Measurements from ENCODE around the gene DCTN1.
A peak's percentile ranks its signal among the peaks of the same experiment; 100 is the strongest.
"Not testable (repeated sequence)": the region's sequence is repeated elsewhere in the genome, so short reads cannot be mapped to it uniquely, and the experiment has no call there.

The DCTN1 gene

DNA sequence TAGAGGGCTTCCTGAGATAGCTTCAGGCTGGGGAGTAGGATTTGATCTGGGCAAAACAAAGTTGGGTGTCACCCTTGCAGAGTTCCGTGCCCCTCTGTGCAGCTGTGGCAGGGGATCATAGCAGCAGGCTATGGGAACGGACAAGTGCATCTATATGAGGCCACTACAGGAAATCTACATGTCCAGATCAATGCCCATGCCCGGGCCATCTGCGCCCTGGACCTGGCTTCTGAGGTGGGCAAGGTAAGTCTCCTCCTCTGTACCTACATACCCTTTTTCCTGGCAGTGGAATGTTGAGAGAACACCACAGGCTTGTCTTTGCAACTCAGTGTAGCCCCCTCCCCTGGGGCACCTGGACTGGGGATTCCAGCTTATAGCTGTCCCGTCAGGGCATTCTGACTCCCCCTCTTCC lies 44.9 kb upstream of the DCTN1 start:
- no peaks in the 10 kb centered on the region for H3K36me3 ChIP-seq
- H3K27ac ChIP-seq = no peak overlapping the region
- TF ChIP-seq, protein P1, sequence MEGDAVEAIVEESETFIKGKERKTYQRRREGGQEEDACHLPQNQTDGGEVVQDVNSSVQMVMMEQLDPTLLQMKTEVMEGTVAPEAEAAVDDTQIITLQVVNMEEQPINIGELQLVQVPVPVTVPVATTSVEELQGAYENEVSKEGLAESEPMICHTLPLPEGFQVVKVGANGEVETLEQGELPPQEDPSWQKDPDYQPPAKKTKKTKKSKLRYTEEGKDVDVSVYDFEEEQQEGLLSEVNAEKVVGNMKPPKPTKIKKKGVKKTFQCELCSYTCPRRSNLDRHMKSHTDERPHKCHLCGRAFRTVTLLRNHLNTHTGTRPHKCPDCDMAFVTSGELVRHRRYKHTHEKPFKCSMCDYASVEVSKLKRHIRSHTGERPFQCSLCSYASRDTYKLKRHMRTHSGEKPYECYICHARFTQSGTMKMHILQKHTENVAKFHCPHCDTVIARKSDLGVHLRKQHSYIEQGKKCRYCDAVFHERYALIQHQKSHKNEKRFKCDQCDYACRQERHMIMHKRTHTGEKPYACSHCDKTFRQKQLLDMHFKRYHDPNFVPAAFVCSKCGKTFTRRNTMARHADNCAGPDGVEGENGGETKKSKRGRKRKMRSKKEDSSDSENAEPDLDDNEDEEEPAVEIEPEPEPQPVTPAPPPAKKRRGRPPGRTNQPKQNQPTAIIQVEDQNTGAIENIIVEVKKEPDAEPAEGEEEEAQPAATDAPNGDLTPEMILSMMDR (IDR thresholded peaks at IDR 0.05) = no peak

DNA sequence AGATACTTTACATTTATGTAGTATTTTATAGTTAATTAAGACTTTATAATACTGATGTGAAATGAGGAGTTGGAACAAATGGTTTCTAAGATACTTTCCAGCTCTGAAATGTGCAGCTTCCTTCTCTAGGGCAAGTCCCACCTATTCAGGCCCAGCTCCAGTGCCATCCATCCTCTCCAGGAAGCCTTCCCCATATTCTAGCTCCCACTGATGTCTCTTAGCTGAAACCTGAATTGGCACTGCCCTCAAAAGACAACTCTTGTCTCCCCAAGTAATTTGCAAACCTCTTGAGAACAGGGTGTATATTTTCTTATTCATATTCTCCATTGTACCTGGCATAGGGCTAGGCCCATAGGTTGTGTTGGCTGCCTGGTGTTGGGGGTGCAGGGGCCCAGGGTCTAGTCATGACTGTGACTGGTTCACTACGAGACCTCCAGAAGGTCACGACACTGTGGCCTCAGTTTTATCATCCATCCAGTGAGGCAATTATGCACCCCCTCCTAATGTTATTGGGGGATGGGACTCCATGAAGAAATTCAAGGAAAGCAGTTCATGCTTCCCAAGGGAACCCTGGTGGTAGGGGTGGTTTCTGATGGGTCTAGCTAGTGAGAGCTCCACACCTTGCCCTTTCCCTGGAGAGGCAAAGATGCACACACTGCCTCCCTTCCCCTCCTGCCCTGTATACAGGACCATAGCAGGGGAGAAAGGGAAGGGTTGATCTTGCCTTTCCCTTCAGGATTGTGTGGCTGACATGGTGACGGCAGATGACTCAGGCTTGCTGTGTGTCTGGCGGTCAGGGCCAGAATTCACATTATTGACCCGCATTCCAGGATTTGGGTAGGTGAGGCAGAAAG lies 44.3 kb upstream of the DCTN1 start:
- TF ChIP-seq, protein P1 (IDR thresholded peaks at IDR 0.05) = no peak
- H3K4me1 ChIP-seq (ENCODE audit: control insufficient read depth in 1 of 2, insufficient read depth in 1 of 2, low read depth in 1 of 2, low read length in 1 of 2) = peaks cover 14 to 15% of the 10 kb centered on the region in 2 experiments
- H3K4me3 ChIP-seq (ENCODE audit: low read depth in 1 of 2, low read length in 1 of 2) = no peak overlapping the region
- H3K36me3 ChIP-seq = no peaks in the 10 kb centered on the region
- H3K27me3 ChIP-seq = peaks cover 42% of the 10 kb centered on the region
- H3K9me3 ChIP-seq = no peaks in the 10 kb centered on the region
- H3K27ac ChIP-seq = no peak overlapping the region

More for the DNA sequence above, 44.9 kb upstream of the DCTN1 start:
- peaks cover 14 to 15% of the 10 kb centered on the region in 2 experiments for H3K4me1 ChIP-seq (ENCODE audit: control insufficient read depth in 1 of 2, insufficient read depth in 1 of 2, low read depth in 1 of 2, low read length in 1 of 2)
- peaks cover 35% of the 10 kb centered on the region for H3K27me3 ChIP-seq
- no peaks in the 10 kb centered on the region for H3K9me3 ChIP-seq
- H3K4me3 ChIP-seq (ENCODE audit: low read depth in 1 of 2, low read length in 1 of 2) = no peak overlapping the region

DNA sequence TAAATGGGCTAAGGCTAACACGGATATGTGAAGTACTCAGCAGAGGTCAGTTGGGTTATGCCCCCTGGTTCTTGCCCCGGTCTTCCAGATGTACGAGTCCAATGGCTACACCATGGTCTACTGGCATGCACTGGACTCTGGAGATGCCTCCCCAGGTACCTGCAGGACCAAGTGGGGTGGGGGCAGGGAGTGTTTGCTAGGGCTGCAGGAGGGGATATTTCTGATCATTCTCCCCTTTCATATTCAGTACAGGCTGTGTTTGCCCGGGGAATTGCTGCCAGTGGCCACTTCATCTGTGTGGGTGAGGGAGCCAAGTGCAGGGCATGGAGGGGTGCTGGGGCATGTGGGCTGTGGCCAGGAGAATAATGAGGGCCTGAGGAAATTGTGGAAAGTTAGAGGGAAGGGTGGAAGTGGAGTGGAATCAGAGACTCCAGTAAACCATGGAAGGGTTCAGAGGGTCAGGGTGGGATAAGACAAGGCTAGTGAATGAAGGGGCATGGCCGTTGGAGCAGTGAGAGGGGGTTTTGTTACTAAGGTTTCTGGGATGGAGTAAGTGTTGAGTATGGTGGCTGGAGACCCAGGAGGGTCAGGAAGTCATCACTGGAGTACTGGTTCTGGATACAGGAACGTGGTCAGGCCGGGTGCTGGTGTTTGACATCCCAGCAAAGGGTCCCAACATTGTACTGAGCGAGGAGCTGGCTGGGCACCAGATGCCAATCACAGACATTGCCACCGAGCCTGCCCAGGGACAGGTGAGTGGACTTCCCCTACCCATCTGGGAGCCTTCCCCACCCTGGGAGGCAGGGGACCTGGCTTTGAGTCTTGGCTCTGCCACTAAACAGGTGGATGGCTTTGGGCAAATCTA lies 43.4 kb upstream of the DCTN1 start:
- Histone ChIP-seq H3K9me3 (no peaks in the 10 kb centered on the region), H3K27ac (no peak overlapping the region), H3K4me1 (ENCODE audit: control insufficient read depth in 1 of 2, insufficient read depth in 1 of 2, low read depth in 1 of 2, low read length in 1 of 2) (peaks cover 14 to 15% of the 10 kb centered on the region in 2 experiments), H3K27me3 (peaks cover 44% of the 10 kb centered on the region), H3K4me3 (ENCODE audit: low read depth in 1 of 2, low read length in 1 of 2) (no peak overlapping the region), H3K36me3 (no peaks in the 10 kb centered on the region)
- TF ChIP-seq, protein P1 (IDR thresholded peaks at IDR 0.05) = no peak

DNA sequence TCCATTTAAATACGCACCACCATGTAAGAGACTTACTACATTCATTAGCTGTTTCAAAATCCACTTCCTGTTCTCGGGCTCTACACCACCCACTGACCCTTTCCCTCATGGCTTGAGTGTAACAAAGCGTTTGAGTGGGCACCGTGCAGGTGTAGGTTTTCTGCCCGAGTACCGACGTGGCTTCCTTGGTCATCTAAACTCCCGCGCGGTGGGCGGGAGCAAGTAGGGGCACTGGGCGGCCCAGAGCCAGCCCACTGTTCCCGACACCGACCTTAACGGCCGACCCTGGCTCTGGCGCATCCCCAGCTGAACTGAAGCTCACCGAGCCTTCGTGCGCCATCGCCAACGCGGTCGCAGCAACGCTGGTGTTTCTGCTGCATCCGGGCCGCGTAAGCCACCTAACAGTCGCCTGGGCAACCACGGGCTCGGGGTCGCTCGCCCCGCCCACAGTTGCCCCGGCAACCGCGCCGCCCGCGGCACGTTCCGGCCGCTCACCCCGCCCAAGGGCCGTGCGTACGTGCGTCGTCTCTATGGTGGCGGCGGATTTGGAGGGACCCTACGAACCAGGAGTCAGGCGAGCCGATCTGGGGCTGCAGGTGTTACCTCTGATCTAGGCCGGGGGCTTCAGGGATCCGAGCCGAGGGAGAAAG lies 41.2 kb upstream of the DCTN1 start, which contains the start of the genes C2orf81 and WDR54:
C2orf81 (minus strand) TSS at position 399 of the 650 bp plus-strand sequence; CDS start at position 340, 59 bp downstream.
WDR54 (plus strand) TSS at position 510 of the 650 bp plus-strand sequence. CDS start 424 bp downstream, outside the sequence.
- no peak within 1 kb of the TSS for H3K27ac ChIP-seq
- peak within 1 kb of the TSS; percentile 63 to 84 for H3K4me3 ChIP-seq (ENCODE audit: low read depth in 1 of 2, low read length in 1 of 2)
- TF ChIP-seq, protein P1 (IDR thresholded peaks at IDR 0.05) = no peak
- no peaks in the 10 kb centered on the region for H3K36me3 ChIP-seq
- peaks cover 14 to 15% of the 10 kb centered on the region in 2 experiments for H3K4me1 ChIP-seq (ENCODE audit: control insufficient read depth in 1 of 2, insufficient read depth in 1 of 2, low read depth in 1 of 2, low read length in 1 of 2)
- no peaks in the 10 kb centered on the region for H3K9me3 ChIP-seq
- H3K27me3 ChIP-seq = peaks cover 65% of the 10 kb centered on the region

DNA sequence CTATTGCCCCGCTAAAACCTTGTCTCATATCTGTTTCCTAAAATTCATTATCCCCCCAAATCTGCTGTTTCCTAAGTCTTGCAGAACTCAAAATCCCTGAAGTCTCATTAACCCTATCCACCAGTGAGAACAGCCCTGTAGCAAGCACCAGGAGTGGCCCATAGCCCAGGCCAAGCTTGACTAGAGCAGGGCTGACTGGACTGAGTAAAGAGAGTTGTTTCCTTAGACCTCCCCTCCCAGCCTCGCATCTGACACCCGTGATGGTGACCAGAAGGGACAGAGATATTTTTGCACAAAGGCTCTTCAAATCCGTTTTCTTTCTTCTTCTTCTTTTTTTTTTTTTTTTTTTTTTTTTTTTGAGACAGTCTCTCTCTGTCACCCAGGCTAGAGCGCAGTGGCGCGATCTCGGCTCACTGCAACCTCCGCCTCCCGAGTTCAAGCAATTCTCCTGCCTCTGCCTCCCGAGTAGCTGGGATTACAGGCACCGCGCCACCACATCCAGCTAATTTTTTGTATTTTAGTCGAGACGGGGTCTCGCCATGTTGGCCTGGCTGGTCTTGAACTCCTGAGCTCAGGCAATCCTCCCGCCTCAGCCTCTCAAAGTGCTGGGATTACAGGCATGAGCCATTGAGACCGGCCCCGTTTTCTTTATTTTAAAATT lies 40.5 kb upstream of the DCTN1 start:
- H3K4me1 ChIP-seq (ENCODE audit: control insufficient read depth in 1 of 2, insufficient read depth in 1 of 2, low read depth in 1 of 2, low read length in 1 of 2) = peaks cover 16 to 21% of the 10 kb centered on the region in 2 experiments
- not testable (repeated sequence) for H3K27ac ChIP-seq

More for the DNA sequence above, 40.5 kb upstream of the DCTN1 start:
- peaks cover 73% of the 10 kb centered on the region for H3K27me3 ChIP-seq
- not testable (repeated sequence) for H3K9me3 ChIP-seq, H3K36me3 ChIP-seq
- peak overlapping the region; percentile 63 to 84 for H3K4me3 ChIP-seq (ENCODE audit: low read depth in 1 of 2, low read length in 1 of 2)

Measured in neutrophil (primary cell).